HUDEP-2 (cell line): Measurements from ENCODE around the gene HS3ST3B1.

ENCODE experiments used
- DNase-seq, 76 experiments: peaks; one replicate each; lab custom pipeline; 2025; ENCODE audit not compliant: unreplicated experiment in 76 of 76; lab: John Stamatoyannopoulos, UW

The HS3ST3B1 gene

DNA sequence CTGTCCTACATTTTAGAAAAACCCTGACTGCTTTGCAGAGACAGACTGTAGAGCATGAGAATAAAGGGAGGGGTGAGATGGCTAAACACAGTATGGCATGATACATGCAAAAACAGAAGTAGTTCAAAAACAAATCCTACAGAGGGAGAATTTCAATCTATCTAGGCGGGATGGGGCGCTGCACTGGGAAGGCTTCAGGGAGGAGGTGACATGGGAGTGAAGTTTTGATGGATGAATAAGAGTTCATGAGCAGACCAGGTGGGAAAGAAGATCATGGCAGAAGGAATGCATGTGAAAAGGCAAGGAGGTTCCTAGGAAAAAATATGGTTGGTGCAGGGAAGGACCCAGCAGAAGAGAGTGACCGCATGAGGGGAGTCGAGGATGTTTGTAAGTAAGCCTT, 19.2 kb downstream of the HS3ST3B1 start:
- no peak for DNase-seq

DNA sequence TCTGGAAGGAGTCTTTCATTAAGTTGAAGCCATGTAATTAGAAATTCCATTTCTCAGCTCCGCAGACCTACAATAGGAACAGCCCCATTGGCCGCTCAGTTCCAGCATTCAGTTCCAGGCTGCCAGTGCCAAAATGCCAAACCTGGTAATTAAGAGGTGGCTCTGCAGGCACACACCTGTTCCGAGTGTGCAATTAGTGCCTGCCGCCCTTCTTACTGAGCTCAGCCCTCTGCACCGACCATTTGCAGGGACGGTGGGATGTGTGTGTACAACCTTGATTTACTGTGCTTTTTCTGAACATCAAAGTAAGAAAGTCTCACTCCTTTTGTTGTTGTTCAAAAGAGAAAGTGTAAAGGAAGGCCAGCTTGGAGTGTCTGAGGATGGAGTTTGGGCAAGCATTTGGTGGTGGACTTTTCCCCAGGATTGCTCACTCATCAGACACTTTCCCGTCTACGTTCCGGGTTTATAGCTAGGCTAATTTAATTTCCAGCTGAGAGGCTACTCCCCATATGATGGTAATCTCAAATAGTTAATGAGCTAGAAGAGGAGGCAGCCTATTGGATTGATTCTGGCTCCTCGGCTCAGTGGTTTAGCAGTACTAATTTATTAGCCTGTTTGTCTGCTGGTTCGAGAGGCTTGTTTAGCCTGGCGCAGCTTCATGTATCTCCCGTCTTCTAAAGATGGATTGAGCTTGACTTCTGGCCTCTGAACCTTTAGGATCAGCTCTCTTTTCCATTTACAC, 20.0 kb downstream of the HS3ST3B1 start:
- DNase-seq = no peak

DNA sequence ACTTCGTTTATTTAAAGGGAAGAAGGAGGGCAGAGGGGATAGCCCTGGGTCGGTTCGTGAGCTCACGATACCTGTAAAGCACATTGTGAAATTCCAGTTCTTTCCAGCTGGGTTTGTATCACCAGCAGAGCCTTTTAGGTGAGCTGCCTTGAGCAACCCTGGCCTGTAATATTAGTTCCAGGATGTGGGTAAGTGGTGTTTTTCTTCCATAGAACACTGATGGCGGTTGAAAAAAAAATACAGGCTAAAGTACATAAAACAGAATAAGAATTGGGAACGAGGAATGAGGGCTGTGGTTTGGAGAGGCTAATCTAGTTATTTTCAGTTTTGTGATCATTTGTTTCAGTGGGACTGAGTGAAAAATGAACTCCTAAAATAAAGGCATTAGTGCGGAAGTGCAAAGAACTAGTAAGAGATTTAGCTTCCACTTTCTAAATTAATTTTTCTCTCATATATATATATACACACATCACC, 20.6 kb downstream of the HS3ST3B1 start:
- no peak for DNase-seq

DNA sequence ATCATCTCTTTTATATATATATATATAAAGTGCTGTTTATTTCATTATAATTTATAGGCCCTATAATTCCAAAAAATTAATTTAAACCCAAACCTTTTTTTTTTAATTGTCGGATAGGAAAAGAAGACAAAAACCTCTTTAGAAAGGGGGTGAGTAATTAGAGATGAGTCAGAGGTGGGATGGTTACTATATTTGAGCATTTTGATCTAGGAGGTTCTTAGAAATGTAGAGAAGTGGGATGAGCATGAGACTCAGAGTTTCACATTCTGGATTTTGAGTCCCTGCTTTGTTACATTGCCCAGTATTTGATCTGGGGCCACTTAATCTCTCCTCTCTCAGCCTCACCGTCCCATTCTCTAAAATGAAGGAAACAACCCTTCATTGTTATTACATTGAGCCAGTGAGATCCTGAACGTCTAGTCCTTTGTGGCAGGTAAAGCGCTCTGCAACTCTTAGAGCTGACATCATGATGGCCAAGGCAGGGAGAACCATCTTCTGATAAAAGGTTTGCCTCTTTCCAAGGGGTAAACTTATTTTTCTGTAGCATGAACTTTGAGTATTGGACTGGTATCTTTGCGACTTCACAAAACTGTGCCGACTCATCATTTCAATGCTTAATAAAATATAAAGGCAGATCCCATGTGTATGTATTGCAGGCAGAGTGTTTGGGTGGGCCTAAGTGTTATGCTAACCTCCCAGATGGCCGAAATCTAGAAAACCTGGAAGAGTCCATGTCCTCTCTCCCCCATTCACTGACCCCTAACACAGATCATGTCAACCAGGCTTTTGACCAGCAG, 21.3 kb downstream of the HS3ST3B1 start:
- no peak for DNase-seq

DNA sequence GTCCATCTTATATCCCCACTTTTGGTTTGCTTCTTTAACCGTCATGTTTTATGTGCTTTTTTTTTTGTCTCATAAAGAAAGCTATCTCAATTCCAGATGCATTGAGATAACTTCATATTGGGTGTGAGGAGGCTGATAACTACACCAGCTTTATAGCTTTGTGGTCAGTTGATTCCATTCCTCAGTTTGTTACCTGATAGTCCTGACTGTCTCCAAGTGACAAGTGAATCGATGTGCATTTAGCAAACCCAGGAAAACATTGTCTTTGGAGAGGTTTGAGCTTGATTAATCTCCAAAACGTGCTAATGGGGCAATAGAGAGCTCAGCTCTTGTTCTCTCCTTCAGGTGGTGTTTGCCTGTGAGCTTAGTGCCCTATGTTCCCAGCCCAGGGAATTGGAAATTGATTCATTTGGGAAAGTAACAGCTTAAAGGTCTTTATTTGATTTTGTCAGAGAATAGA, 22.7 kb downstream of the HS3ST3B1 start:
- no peak for DNase-seq

DNA sequence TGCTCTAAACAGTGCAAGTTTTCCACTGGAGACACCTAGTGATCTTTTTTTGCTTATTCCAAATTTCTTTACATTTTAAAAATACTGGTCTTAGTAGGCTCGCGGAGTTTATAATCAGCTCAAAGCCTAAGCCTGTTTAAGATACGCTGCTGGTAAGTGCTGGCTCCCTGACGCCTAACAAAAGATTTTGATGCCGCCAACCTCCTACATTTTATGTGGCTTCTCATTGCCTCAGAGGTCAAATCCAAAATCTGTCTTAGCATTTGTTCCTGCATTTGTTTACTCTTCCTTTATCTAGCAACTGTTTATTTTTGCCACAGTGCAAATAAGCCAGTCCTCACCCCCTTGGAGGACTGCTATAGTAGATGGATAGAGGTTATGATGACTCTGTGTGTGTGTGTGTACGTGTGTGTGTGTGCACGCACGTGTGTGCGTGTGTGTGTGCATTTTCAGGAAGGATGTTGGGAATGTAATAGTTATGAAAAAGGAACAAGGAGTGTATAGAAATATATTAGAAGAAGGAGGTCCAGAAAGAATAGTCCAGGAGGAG, 24.8 kb downstream of the HS3ST3B1 start:
- no peak for DNase-seq

DNA sequence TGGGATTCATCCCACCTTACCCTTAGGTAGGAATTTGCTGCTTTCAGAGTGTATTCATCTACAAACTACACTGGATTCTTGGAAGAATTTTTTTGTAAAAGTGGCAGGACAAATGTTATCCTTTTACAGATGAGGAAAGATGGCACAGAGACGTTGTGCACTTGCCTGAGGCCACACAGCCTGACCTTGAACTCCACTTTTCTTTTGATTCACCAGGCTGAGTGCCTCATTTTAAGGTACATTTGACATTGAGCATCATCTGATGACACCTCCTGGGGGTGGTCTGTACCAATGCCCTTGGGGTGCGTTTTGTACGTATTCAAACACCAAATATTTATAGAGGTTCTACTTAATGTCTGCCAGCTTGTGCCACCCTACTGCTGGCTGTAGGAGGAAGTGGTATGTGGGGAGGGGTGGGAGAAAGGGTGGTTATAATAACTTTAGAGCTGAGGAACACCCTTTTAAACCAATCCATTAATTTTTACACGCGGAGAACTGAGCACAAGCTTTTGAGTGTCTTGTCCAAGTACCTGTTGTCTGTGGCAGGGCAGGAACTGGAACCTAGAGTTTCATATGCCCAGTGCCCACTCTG, 29.1 kb downstream of the HS3ST3B1 start:
- no peak for DNase-seq

DNA sequence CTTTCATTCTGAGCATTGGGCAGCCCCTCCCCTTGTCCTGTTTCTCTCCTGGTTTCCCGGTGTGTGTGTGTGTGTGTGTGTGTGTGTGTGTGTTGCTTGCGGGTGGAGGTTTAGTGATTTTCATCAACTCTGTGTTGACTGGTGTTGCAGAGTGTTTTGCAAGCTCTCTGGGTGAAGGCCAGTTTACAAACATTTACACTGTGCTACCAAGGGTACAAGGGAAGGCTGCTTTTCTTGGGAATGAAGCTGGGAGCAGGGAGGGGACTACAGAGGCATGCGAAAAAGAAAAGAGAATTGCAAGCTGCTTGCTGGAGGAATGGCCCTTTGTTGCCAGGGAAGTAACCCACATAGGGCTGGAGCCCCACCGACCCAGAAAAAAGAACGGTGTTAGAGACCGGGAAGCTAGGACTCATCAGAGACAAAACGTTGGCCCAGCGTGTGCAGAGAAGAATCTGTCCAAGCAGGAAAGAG, 29.6 kb downstream of the HS3ST3B1 start:
- DNase-seq = no peak

DNA sequence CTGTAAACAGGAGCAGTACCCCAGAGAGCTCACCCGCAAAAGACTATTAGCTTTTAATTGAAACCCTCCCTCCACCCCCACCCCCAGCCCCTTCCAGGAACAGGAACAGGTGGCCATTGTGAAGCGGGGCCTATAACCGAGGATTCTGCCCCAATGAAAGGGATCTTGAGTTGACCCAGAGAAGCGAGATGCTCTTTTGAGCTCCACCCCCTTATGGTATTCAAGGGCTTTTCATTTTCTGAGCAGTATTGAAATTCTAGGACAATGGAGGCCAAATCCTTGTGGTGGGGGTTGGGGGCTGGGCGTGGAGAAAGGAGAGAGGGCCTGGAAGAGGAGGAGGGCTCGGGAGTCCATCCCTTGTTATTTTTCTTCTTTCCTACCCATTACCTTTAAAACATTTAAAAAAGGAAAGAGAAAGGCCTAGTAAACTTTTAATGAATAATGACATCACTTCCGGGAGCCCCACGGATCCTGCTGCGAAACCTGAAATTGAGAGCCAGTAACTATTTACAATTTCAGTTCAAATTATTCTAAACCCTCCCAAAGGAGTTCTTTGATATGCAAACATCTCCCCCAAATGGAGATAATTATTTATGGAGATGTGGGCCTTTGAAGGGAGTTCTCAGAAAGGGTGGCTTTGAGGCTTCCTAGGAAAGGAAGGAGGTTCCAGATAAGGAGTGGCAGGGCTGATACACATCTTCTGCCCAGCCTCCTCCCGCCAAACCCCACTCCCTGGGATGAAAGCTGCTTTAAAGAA, 30.5 kb downstream of the HS3ST3B1 start:
- DNase-seq = peak in 10 of 76 experiments; percentile 2 to 38 (median 4)

DNA sequence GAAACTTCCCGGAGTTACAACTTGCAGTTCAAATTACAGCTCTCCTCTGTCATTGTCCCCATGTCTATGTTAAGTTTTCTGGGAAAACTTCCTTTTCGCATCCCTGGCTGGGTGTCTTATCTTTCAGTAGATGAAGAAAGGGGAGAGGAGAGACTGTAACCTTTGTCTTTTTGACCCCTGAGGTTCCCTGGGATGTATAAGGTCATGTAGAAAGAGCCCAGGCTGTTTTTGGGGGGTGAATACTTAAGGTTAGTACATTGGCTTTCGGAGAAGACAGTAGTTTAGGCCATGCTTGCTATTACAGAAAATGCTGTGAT, 31.1 kb downstream of the HS3ST3B1 start:
- DNase-seq = no peak

DNA sequence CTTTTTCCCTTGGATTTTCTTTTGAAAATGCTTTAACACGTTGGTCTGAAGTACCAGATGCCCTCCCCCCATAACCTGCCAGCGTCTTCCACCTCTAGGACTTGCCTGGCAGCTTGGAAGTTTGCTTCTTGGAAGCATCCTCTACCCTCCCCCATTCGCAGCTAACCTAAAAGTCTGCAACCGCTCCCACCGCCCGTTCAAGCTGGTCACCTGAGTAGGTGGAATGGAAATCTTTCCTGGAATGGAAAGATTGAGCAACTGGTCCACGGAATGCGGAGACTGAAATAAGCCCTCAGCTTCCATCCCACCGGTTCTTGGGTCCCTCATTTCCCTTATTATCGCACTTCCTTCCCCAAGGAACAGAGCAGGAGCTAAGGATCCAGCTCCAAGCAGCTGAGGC, 31.4 kb downstream of the HS3ST3B1 start:
- DNase-seq = no peak

DNA sequence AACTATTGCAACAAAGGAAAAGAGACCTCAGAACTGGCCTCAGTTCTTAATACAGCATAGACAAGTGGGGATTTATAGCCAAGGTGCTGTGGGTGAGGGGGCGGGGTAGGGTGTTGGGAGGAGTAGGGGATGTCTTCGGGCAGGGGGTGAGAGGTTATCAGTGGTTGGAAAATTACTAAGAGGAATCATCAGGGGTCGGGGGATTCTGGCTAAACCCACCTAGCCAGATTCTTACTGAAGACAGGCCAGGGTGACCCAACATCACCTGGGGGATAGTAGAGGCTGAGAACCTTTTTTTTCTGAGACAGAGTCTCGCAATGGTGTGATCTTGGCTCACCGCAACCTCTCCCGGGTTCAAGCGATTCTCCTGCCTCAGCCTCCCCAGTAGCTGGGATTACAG, 32.6 kb downstream of the HS3ST3B1 start:
- no peak for DNase-seq

DNA sequence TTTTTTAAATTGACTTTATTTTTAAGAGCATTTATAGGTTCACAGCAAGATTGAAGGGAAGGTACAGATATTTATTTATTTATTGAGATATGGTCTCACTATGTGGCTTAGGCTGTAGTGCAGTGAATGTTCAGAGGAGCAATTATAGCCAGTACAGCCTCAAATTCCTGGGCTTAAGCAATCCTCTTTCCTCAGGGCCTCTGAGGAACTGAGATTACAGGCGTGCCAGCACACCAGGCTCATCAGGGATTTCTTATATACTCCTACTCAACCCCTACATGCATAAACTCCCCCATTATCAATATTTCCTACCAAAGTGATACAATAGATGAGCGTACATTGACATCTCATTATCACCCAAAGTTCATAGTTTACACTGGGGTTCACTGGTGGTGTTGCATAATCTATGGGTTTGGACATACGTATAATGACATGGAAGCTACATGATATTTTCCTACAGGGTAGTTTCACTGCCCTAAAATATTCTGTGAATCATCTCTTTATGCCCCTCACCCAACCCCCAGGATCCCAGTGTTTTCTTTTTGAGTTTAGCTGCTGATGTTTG, 33.5 kb downstream of the HS3ST3B1 start:
- no peak for DNase-seq

DNA sequence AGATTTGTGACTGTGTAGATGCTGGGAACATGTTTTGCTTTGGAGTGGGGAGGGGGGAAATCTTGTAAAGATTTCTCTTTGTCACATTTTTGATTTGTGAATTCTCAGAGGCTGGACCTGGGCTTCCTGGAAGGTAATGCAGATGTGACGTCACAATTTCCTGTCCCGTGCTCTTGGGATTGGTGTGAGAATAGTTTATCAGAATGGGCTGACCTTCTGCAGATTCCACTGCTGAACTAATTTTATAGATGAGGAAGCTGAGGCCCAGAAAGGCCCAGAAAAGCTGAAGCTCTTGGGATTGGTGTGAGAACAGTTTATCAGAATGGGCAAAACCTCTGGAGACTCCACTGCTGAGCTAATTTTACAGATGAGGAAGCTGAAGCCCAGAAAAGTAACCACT, 34.0 kb downstream of the HS3ST3B1 start:
- no peak for DNase-seq

DNA sequence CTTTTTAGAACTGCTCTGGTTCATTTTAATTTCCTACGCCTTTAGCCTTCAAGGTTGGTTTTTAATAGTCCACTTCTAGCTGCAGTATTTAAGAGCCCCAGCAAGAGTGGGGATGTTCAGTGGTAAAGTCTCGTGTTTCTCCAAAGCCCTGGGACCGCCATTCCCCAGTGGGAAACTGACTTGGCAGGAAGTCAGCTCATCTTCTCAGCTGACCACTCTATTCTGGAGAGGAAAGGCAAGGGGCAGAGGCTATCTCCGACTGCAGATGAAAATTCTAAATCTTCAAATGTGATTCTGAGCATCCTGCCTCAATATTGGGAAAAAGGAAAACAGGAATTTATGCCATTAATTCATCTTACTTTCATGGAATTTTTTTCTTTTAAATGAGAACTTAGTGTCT, 35.5 kb downstream of the HS3ST3B1 start:
- no peak for DNase-seq

DNA sequence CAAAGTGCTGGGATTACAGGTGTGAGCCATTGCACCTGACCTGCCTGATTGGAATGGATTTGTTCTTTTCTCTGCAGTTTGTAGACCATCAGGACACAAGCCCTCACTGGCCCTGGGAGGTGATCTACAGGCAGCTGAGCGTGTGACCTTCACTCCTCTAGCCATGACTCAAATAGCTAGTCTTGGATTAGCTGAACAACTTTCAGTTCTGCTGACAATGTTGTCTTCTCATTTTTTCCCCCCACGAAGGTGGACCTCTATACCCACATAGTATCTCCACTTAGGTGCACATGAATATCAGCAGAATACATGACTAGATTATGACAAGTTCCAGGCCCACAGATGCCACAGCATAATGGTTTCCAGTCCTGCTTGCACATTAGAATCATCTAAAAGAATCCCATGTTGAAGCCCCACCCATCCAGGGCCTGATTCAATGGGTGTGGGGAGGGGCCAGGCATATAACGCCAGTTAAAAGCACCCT, 36.8 kb downstream of the HS3ST3B1 start:
- no peak for DNase-seq

DNA sequence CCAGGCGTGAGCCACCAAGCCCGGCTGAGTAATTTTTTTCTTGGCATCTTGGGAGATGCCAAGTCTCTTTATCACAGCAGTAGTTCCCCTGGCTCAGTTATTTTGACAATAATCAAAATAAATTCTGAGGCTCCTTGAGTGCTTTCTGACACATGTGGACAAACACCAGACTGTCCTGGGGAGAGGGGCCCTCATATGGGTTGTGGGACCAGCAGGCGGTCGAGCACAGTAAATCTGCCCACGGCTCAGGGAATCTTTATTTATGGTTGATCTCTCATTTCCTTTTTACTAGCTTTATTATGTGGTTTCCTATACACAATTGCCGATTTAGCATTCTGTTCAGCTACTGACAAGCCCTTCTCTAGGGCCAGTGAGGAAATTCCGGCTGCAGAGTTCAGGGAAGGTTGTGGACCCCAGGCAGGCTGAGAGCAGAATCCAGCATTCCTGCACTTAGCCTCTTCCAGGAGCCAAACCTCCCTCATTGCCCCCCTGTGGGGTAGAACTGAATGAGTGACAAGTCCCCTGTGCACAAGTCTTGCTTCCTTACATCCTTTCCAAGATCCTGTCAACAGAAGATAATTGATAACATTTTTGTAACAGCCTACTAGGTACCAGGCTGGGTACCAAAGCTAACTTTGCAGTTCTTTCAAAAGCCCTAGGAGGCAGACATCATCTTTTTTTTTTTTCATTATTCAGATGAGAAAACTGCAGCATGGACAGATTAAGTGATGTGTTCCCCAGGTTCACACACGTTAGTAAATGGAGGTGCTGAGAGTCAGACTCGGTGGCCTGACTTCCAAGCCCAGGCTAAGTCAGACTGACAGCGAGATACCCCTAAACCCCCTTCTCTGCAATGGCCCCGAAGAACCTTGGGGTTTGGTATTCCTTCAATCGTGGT, 40.2 kb downstream of the HS3ST3B1 start:
- DNase-seq = no peak

DNA sequence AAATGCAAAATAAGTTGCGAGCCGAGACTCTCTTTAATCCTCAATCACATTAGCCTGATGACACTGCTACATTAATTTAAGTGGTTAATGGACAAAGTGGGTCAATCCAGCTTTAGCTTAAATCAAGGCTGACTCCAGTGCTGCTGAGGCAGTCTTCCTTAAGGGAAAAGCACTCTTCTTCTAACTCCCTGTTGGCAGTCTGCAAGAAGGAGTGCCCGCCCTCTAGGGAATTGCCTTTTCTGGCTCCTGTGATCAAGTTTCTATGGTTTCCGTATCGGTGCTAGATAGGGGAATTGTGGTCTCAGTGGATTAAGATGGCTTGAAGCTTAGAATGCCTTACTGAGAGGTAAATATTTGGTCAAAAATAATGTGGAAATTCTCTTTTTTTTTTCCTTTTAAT, 41.0 kb downstream of the HS3ST3B1 start:
- no peak for DNase-seq

DNA sequence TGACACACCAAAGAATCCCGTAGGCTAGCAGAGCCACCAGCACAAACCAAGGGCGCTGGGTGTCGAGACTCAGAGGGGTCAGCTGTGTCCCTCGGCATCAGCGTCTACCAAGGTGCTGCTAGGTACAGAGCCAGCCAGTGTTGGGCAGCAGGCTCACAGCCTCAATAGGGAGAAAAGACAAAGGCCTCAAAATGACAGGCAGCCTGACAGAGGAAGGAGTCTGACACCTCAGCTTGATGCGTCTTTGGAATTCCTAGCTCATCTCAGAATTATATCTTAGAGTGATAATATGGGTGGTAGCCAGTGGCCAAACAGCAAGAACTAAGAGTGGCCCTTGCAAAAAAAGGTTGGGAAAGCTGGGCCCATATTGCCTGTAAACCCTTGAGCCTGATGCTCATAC, 45.9 kb downstream of the HS3ST3B1 start:
- no peak for DNase-seq
